HEK293 (cell line): ENCODE results near the gene WARS2.
"Not testable (repeated sequence)": the region's sequence is repeated elsewhere in the genome, so short reads cannot be mapped to it uniquely, and the experiment has no call there.

Experiments
- CTCF ChIA-PET: fragments of 350-600 bp; formaldehyde crosslinking; extraction: SDS; loops from one replicate; lab custom pipeline; 2021; ENCODE audit warnings: antibody characterized with exemption; lab: Yijun Ruan, JAX
- POLR2A ChIA-PET: fragments of 300-600 bp; formaldehyde crosslinking; extraction: SDS; loops from one replicate; lab custom pipeline; 2020; ENCODE audit warnings: antibody characterized with exemption, inconsistent platforms; lab: Yijun Ruan, JAX
- H3K27ac ChIP-seq: fragments of 200-500 bp; sonication (Bioruptor generic); 2 replicates; pipeline ENCODE4 v1.5.1; 2014; ENCODE audit warnings: low read depth, low read length, control low read depth, inconsistent platforms; ENCODE audit errors: extremely low read depth
- H3K36me3 ChIP-seq, 2 experiments: fragments of 200-500 bp in 1 of 2; sonication (Bioruptor generic) in 1 of 2; 1 replicate in 1 of 2; 2 replicates in 1 of 2; pipeline ENCODE4 v1.5.1; 2014 to 2017; ENCODE audit warnings: inconsistent platforms in 2 of 2, low read length in 2 of 2; ENCODE audit not compliant: control insufficient read depth in 2 of 2, insufficient read depth in 1 of 2
- H3K4me1 ChIP-seq: fragments of 200-500 bp; sonication (Bioruptor generic); 2 replicates; pipeline ENCODE4 v1.5.1; 2014; ENCODE audit warnings: mild to moderate bottlenecking, low read length, inconsistent platforms; ENCODE audit not compliant: control insufficient read depth, insufficient read depth
- H3K4me3 ChIP-seq: 2 replicates; pipeline ENCODE4 v1.5.1; 2011; ENCODE audit warnings: low read depth, mild to moderate bottlenecking, control low read depth, low read length, moderate library complexity
- H3K9me3 ChIP-seq: fragments of 200-500 bp; sonication (Bioruptor generic); 2 replicates; pipeline ENCODE4 v1.5.1; 2014; ENCODE audit warnings: low read depth, low read length, inconsistent platforms; ENCODE audit not compliant: control insufficient read depth, insufficient read depth
- BCL11B ChIP-seq: fragments of 450-650 bp; formaldehyde crosslinking; IDR thresholded peaks from 2 replicates; pipeline ENCODE4 v1.5.1; 2016; ENCODE audit warnings: low read depth, missing biosample characterization, missing genetic modification characterization
- GFI1B ChIP-seq: fragments of 450-650 bp; formaldehyde crosslinking; IDR thresholded peaks from 2 replicates; pipeline ENCODE4 v1.5.1; 2016; ENCODE audit warnings: missing biosample characterization, missing genetic modification characterization
- RBAK ChIP-seq: fragments of 450-650 bp; formaldehyde crosslinking; IDR thresholded peaks from 2 replicates; pipeline ENCODE4 v1.5.1; 2016; ENCODE audit warnings: missing biosample characterization, missing genetic modification characterization
- SALL2 ChIP-seq: fragments of 450-650 bp; formaldehyde crosslinking; IDR thresholded peaks from 2 replicates; pipeline ENCODE4 v1.5.0; 2017; ENCODE audit warnings: missing biosample characterization, mild to moderate bottlenecking, missing genetic modification characterization, borderline replicate concordance
- SCRT1 ChIP-seq: fragments of 450-650 bp; formaldehyde crosslinking; IDR thresholded peaks from 2 replicates; pipeline ENCODE4 v1.5.1; 2016; ENCODE audit warnings: missing biosample characterization, missing genetic modification characterization, borderline replicate concordance
- YY1 ChIP-seq: fragments of 450-650 bp; formaldehyde crosslinking; IDR thresholded peaks from 2 replicates; pipeline ENCODE4 v1.5.1; 2018; ENCODE audit warnings: missing biosample characterization, missing genetic modification characterization
- ZFP3 ChIP-seq: fragments of 450-650 bp; formaldehyde crosslinking; IDR thresholded peaks from 2 replicates; pipeline ENCODE4 v1.5.1; 2016; ENCODE audit warnings: low read depth, missing biosample characterization, missing genetic modification characterization
- ZFP37 ChIP-seq: fragments of 450-650 bp; formaldehyde crosslinking; IDR thresholded peaks from 2 replicates; pipeline ENCODE4 v1.5.1; 2016; ENCODE audit warnings: missing biosample characterization, missing genetic modification characterization
- ZNF112 ChIP-seq: fragments of 450-650 bp; formaldehyde crosslinking; IDR thresholded peaks from 2 replicates; pipeline ENCODE4 v1.5.0; 2017; ENCODE audit warnings: missing biosample characterization, missing genetic modification characterization
- ZNF146 ChIP-seq: fragments of 450-650 bp; formaldehyde crosslinking; IDR thresholded peaks from 2 replicates; pipeline ENCODE4 v1.5.1; 2016; ENCODE audit warnings: missing biosample characterization, missing genetic modification characterization
- ZNF16 ChIP-seq: fragments of 450-650 bp; formaldehyde crosslinking; IDR thresholded peaks from 2 replicates; pipeline ENCODE4 v1.5.1; 2016; ENCODE audit warnings: low read depth, missing biosample characterization, missing genetic modification characterization
- ZNF184 ChIP-seq: fragments of 450-650 bp; IDR thresholded peaks from 2 replicates; pipeline ENCODE4 v1.5.1; 2018; ENCODE audit warnings: missing biosample characterization, mild to moderate bottlenecking, missing genetic modification characterization
- ZNF211 ChIP-seq: fragments of 450-650 bp; formaldehyde crosslinking; IDR thresholded peaks from 2 replicates; pipeline ENCODE4 v1.5.1; 2016; ENCODE audit warnings: low read depth, missing biosample characterization, missing genetic modification characterization
- ZNF239 ChIP-seq: fragments of 450-650 bp; formaldehyde crosslinking; IDR thresholded peaks from 2 replicates; pipeline ENCODE4 v1.5.1; 2016; ENCODE audit warnings: missing biosample characterization, missing genetic modification characterization
- ZNF473 ChIP-seq: fragments of 450-650 bp; formaldehyde crosslinking; IDR thresholded peaks from 2 replicates; pipeline ENCODE4 v1.5.1; 2017; ENCODE audit warnings: missing biosample characterization, missing genetic modification characterization
- ZNF610 ChIP-seq: fragments of 450-650 bp; formaldehyde crosslinking; IDR thresholded peaks from 2 replicates; pipeline ENCODE4 v1.5.1; 2016; ENCODE audit warnings: missing biosample characterization, missing genetic modification characterization, borderline replicate concordance
- ZNF621 ChIP-seq: fragments of 450-650 bp; formaldehyde crosslinking; IDR thresholded peaks from 2 replicates; pipeline ENCODE4 v1.5.1; 2017; ENCODE audit warnings: missing biosample characterization, missing genetic modification characterization
- ZNF623 ChIP-seq: fragments of 450-650 bp; formaldehyde crosslinking; IDR thresholded peaks from 2 replicates; pipeline ENCODE4 v1.5.1; 2016; ENCODE audit warnings: missing biosample characterization, missing genetic modification characterization
- ZNF677 ChIP-seq: fragments of 450-650 bp; IDR thresholded peaks from 2 replicates; pipeline ENCODE4 v1.5.0; 2018; ENCODE audit warnings: missing biosample characterization, mild to moderate bottlenecking, missing genetic modification characterization, moderate library complexity
- TF ChIP-seq, protein P1 (sequence below): fragments of 450-650 bp; formaldehyde crosslinking; IDR thresholded peaks from 2 replicates; pipeline ENCODE4 v1.5.1; 2016; ENCODE audit warnings: missing biosample characterization, missing genetic modification characterization
- TF ChIP-seq, protein P2 (sequence below): fragments of 450-650 bp; formaldehyde crosslinking; conservative IDR thresholded peaks from 2 replicates; pipeline ENCODE4 v1.5.1; 2016; ENCODE audit warnings: low read depth, missing biosample characterization, missing genetic modification characterization
- TF ChIP-seq, protein P3 (sequence below): fragments of 450-650 bp; formaldehyde crosslinking; IDR thresholded peaks from 2 replicates; pipeline ENCODE4 v1.5.1; 2016; ENCODE audit warnings: missing biosample characterization, missing genetic modification characterization

Gene WARS2

DNA sequence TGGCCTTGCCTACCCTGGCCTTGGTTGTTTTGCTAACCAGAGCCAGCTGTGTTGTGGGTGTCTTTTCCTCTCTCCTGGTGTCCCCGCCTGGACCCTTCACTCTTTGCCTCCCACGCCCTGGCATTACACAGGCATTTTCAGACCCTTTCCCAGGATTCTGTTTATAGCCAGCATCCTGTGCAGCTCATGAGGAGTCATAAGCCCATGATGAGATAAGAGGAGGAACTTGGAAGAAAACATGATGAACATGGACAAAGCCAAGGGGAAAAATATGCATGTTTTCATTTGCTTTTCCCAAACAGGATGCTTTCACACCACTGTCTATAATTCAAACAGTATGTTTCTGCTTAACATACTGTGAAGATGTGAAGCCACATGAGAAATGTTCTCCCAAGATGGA, 18.7 kb upstream of the WARS2 start (continued):
- TF ChIP-seq ZNF16 (tag by site-specific recombination) (no peak), ZNF239 (tag by site-specific recombination) (no peak), SALL2 (tag by site-specific recombination) (no peak), ZFP37 (tag by site-specific recombination) (no peak)

DNA sequence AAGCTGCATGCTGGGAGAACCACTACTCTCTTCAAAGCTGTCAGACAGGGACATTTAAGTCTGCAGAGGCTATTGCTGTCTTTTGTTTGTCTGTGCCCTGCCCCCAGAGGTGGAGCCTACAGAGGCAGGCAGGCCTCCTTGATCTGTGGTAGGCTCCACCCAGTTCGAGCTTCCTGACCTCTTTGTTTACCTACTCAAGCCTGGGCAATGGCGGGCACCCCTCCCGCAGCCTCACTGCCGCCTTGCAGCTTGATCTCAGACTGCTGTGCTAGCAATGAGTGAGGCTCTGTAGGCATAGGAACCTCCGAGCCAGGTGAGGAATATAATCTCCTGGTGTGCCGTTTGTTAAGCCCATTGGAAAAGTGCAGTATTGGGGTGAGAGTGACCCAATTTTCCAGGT, 16.3 kb upstream of the WARS2 start:
- H3K27ac ChIP-seq, CTCF ChIA-PET, POLR2A ChIA-PET, H3K4me1 ChIP-seq, H3K4me3 ChIP-seq, H3K9me3 ChIP-seq: not testable (repeated sequence)
- H3K36me3 ChIP-seq = peaks cover 6 to 51% of the 10 kb centered on the region in 2 experiments; a peak in 2 of 3 replicates

DNA sequence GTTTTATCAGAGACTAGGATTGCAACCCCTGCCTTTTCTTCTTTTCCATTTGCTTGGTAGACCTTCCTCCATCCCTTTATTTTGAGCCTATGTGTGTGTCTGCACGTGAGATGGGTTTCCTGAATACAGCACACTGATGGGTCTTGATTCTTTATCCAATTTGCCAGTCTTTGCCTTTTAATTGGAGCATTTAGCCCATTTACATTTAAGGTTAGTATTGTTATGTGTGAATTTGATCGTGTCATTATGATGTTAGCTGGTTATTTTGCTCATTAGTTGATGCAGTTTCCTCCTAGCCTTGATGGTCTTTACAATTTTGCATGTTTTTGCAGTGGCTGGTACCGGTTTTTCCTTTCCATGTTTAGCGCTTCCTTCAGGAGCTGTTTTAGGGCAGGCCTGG, 14.6 kb upstream of the WARS2 start:
- POLR2A ChIA-PET, CTCF ChIA-PET: not testable (repeated sequence)

DNA sequence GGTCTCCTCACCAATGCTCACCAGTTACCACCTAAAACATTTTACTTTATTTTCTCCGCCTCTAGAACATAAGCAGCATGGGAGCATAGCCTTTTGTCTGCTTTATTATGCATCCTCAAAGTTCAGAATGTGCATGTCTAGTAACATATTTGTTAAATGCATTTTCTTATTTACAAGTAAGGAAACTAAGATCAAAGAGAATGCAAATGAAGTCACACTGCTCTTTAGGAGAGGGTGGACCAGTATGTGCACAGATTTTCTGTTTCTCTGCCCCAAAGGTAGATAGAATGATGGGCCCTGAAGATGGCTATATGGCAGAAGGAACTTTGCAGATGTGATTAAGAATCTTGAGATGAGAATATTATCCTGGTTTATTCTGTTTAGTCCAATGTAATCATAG, 9.7 kb upstream of the WARS2 start:
- CTCF ChIA-PET = no interaction called here
- Histone ChIP-seq H3K36me3 (peaks cover 0 to 32% of the 10 kb centered on the region in 2 experiments; a peak in 2 of 3 replicates), H3K4me1 (no peaks in the 10 kb centered on the region), H3K4me3 (no peak overlapping the region), H3K27ac (no peak overlapping the region), H3K9me3 (no peaks in the 10 kb centered on the region)
- no peak for TF ChIP-seq YY1 (tag by site-specific recombination)
- TF ChIP-seq BCL11B (tag by site-specific recombination) = no peak
- TF ChIP-seq ZNF112 (tag by site-specific recombination) = no peak
- TF ChIP-seq, protein P1, sequence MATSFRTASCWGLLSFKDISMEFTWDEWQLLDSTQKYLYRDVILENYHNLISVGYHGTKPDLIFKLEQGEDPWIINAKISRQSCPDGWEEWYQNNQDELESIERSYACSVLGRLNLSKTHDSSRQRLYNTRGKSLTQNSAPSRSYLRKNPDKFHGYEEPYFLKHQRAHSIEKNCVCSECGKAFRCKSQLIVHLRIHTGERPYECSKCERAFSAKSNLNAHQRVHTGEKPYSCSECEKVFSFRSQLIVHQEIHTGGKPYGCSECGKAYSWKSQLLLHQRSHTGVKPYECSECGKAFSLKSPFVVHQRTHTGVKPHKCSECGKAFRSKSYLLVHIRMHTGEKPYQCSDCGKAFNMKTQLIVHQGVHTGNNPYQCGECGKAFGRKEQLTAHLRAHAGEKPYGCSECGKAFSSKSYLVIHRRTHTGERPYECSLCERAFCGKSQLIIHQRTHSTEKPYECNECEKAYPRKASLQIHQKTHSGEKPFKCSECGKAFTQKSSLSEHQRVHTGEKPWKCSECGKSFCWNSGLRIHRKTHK (tag by site-specific recombination) = no peak
- TF ChIP-seq, protein P2, sequence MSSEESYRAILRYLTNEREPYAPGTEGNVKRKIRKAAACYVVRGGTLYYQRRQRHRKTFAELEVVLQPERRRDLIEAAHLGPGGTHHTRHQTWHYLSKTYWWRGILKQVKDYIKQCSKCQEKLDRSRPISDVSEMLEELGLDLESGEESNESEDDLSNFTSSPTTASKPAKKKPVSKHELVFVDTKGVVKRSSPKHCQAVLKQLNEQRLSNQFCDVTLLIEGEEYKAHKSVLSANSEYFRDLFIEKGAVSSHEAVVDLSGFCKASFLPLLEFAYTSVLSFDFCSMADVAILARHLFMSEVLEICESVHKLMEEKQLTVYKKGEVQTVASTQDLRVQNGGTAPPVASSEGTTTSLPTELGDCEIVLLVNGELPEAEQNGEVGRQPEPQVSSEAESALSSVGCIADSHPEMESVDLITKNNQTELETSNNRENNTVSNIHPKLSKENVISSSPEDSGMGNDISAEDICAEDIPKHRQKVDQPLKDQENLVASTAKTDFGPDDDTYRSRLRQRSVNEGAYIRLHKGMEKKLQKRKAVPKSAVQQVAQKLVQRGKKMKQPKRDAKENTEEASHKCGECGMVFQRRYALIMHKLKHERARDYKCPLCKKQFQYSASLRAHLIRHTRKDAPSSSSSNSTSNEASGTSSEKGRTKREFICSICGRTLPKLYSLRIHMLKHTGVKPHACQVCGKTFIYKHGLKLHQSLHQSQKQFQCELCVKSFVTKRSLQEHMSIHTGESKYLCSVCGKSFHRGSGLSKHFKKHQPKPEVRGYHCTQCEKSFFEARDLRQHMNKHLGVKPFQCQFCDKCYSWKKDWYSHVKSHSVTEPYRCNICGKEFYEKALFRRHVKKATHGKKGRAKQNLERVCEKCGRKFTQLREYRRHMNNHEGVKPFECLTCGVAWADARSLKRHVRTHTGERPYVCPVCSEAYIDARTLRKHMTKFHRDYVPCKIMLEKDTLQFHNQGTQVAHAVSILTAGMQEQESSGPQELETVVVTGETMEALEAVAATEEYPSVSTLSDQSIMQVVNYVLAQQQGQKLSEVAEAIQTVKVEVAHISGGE (tag by site-specific recombination) = no peak
- no peak for TF ChIP-seq ZNF610 (tag by site-specific recombination)
- no peak for TF ChIP-seq ZNF677 (tag by site-specific recombination)
- TF ChIP-seq RBAK (tag by site-specific recombination) = no peak
- no peak for TF ChIP-seq ZNF623
- no peak for TF ChIP-seq GFI1B (tag by site-specific recombination)
- TF ChIP-seq ZFP3 (tag by site-specific recombination) = no peak
- TF ChIP-seq, protein P3, sequence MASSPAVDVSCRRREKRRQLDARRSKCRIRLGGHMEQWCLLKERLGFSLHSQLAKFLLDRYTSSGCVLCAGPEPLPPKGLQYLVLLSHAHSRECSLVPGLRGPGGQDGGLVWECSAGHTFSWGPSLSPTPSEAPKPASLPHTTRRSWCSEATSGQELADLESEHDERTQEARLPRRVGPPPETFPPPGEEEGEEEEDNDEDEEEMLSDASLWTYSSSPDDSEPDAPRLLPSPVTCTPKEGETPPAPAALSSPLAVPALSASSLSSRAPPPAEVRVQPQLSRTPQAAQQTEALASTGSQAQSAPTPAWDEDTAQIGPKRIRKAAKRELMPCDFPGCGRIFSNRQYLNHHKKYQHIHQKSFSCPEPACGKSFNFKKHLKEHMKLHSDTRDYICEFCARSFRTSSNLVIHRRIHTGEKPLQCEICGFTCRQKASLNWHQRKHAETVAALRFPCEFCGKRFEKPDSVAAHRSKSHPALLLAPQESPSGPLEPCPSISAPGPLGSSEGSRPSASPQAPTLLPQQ (tag by site-specific recombination) = no peak
- TF ChIP-seq SCRT1 (tag by site-specific recombination) = no peak
- no peak for TF ChIP-seq ZNF621 (tag by site-specific recombination)
- TF ChIP-seq ZNF146 (tag by site-specific recombination) = no peak
- no peak for TF ChIP-seq ZNF239 (tag by site-specific recombination)
- TF ChIP-seq ZNF211 (tag by site-specific recombination) = no peak
- TF ChIP-seq ZNF184 (tag by site-specific recombination) = no peak
- no peak for TF ChIP-seq ZNF473
- POLR2A ChIA-PET = interaction anchor here (0.7 kb wide), 1 partner anchor 175 kb away, joined by 4 read pairs; no protein-coding TSS in a partner anchor

More for the DNA sequence above, 14.6 kb upstream of the WARS2 start:
- H3K36me3 ChIP-seq = peaks cover 6 to 42% of the 10 kb centered on the region in 2 experiments; a peak in 2 of 3 replicates
- H3K4me1 ChIP-seq, H3K4me3 ChIP-seq, H3K9me3 ChIP-seq, H3K27ac ChIP-seq: not testable (repeated sequence)
